ENCODE measurements around the gene FBXL16.

Gene FBXL16

GRCh38 chr16:652454-653305, 52.9 kb downstream of the FBXL16 start:
- no peak for ATAC-seq (ENCODE audit: insufficient read depth, low read depth)
- Histone ChIP-seq H3K79me2 (ENCODE audit: insufficient read depth, low read length) (peaks cover 32% of the 10 kb centered on the region), H3K9ac (ENCODE audit: low read depth, low read length) (no peak overlapping the region), H3K4me3 (ENCODE audit: low read depth in 1 of 2, low read length in 2 of 2) (no peak overlapping the region), H2AFZ (ENCODE audit: low read depth, low read length) (no peak overlapping the region), H3K36me3 (ENCODE audit: insufficient read depth, low read length) (peaks cover 68% of the 10 kb centered on the region), H3K4me2 (ENCODE audit: insufficient read depth, low read length) (no peak overlapping the region), H3K4me1 (ENCODE audit: insufficient read depth, low read length) (peaks cover 24% of the 10 kb centered on the region), H4K20me1 (ENCODE audit: insufficient read depth, low read length) (0 out of 2 replicates have a peak, but pooled peaks cover under 1% of the 10 kb centered on the region), H3K9me3 (ENCODE audit: insufficient read depth, low read length, severe bottlenecking) (no peaks in the 10 kb centered on the region), H3K27ac (ENCODE audit: low read length) (no peak overlapping the region), H3K27me3 (ENCODE audit: insufficient read depth, low read length, poor library complexity) (no peaks in the 10 kb centered on the region)
- no peak for DNase-seq
- TF ChIP-seq CTCF (IDR thresholded peaks at IDR 0.05; ENCODE audit: borderline replicate concordance, extremely low read depth, low read length, poor library complexity, severe bottlenecking) (no peak), EZH2 (IDR thresholded peaks at IDR 0.05; ENCODE audit: borderline replicate concordance, low read depth, low read length, severe bottlenecking) (no peak)

GRCh38 chr16:651844-652243, 53.8 kb downstream of the FBXL16 start:
- Histone ChIP-seq H4K20me1 (ENCODE audit: insufficient read depth, low read length) (0 out of 2 replicates have a peak, but pooled peaks cover 3% of the 10 kb centered on the region), H3K4me2 (ENCODE audit: insufficient read depth, low read length) (no peak overlapping the region), H3K27me3 (ENCODE audit: insufficient read depth, low read length, poor library complexity) (no peaks in the 10 kb centered on the region), H3K4me1 (ENCODE audit: insufficient read depth, low read length) (peaks cover 29% of the 10 kb centered on the region), H3K9me3 (ENCODE audit: insufficient read depth, low read length, severe bottlenecking) (no peaks in the 10 kb centered on the region), H3K9ac (ENCODE audit: low read depth, low read length) (no peak overlapping the region), H3K79me2 (ENCODE audit: insufficient read depth, low read length) (peaks cover 38% of the 10 kb centered on the region), H2AFZ (ENCODE audit: low read depth, low read length) (no peak overlapping the region), H3K36me3 (ENCODE audit: insufficient read depth, low read length) (peaks cover 60% of the 10 kb centered on the region), H3K27ac (ENCODE audit: low read length) (no peak overlapping the region), H3K4me3 (ENCODE audit: low read depth in 1 of 2, low read length in 2 of 2) (no peak overlapping the region)
- DNase-seq: no peak
- ATAC-seq (ENCODE audit: insufficient read depth, low read depth): no peak
- TF ChIP-seq EZH2 (IDR thresholded peaks at IDR 0.05; ENCODE audit: borderline replicate concordance, low read depth, low read length, severe bottlenecking): no peak
- TF ChIP-seq CTCF (IDR thresholded peaks at IDR 0.05; ENCODE audit: borderline replicate concordance, extremely low read depth, low read length, poor library complexity, severe bottlenecking): no peak

- peaks cover 29% of the 10 kb centered on the region for H3K4me1 ChIP-seq (ENCODE audit: insufficient read depth, low read length)
- H3K9ac ChIP-seq (ENCODE audit: low read depth, low read length): peak overlapping the region; percentile 87
- peaks cover 38% of the 10 kb centered on the region for H3K36me3 ChIP-seq (ENCODE audit: insufficient read depth, low read length)
- no peaks in the 10 kb centered on the region for H3K9me3 ChIP-seq (ENCODE audit: insufficient read depth, low read length, severe bottlenecking)
- H3K27ac ChIP-seq (ENCODE audit: low read length): peak overlapping the region; percentile 65
- TF ChIP-seq CTCF (IDR thresholded peaks at IDR 0.05; ENCODE audit: borderline replicate concordance, extremely low read depth, low read length, poor library complexity, severe bottlenecking): no peak
- no peak for TF ChIP-seq EZH2 (IDR thresholded peaks at IDR 0.05; ENCODE audit: borderline replicate concordance, low read depth, low read length, severe bottlenecking)
- 0 out of 2 replicates have a peak, but pooled peaks cover 3% of the 10 kb centered on the region for H4K20me1 ChIP-seq (ENCODE audit: insufficient read depth, low read length)
- peak overlapping the region; percentile 45 to 84; a peak in 3 of 4 replicates for H3K4me3 ChIP-seq (ENCODE audit: low read depth in 1 of 2, low read length in 2 of 2)
- H3K4me2 ChIP-seq (ENCODE audit: insufficient read depth, low read length): peak overlapping the region; percentile 92
- peak; percentile 41 for DNase-seq
- ATAC-seq (ENCODE audit: insufficient read depth, low read depth): peak; percentile 23
- no peaks in the 10 kb centered on the region for H3K27me3 ChIP-seq (ENCODE audit: insufficient read depth, low read length, poor library complexity)
- H2AFZ ChIP-seq (ENCODE audit: low read depth, low read length): peak overlapping the region; percentile 78
- H3K79me2 ChIP-seq (ENCODE audit: insufficient read depth, low read length): peaks cover 38% of the 10 kb centered on the region
Observed at GRCh38 chr16:649631-650030, 56.0 kb downstream of the FBXL16 start.
